Neural crest cell (in vitro differentiated cells): Measurements from ENCODE around the gene SPATS2L. TPM values are rescaled to one million over a fixed set of nuclear protein-coding genes. Genes with fewer than 3 reads are reported as not detected.
A peak's percentile ranks its signal among the peaks of the same experiment; 100 is the strongest.

Experiments
- DNase-seq: peaks from one replicate; pipeline ENCODE4 v3.0.0; 2021; ENCODE audit warnings: low read depth, mixed read lengths, low spot score
- H3K27ac Mint-ChIP-seq: one replicate; pipeline ENCODE4 v1.8.0; 2021; ENCODE audit warnings: mild to moderate bottlenecking, mixed read lengths; ENCODE audit not compliant: unreplicated experiment
- H3K27me3 Mint-ChIP-seq: 2 replicates; pipeline ENCODE4 v1.8.0; 2021; ENCODE audit warnings: low read depth, mild to moderate bottlenecking, mixed read lengths
- H3K36me3 Mint-ChIP-seq: 2 replicates; pipeline ENCODE4 v1.8.0; 2021; ENCODE audit warnings: low read depth, mild to moderate bottlenecking, mixed read lengths
- H3K4me1 Mint-ChIP-seq: 2 replicates; pipeline ENCODE4 v1.8.0; 2021; ENCODE audit warnings: mixed read lengths
- H3K4me3 Mint-ChIP-seq: one replicate; pipeline ENCODE4 v1.8.0; 2021; ENCODE audit warnings: mild to moderate bottlenecking, mixed read lengths
- H3K9me3 Mint-ChIP-seq: 2 replicates; pipeline ENCODE4 v1.8.0; 2021; ENCODE audit warnings: mixed read lengths
- CTCF ChIP-seq: fragments of 200-600 bp; sonication (generic); conservative IDR thresholded peaks from 2 replicates; pipeline ENCODE4 v1.5.0; 2021; ENCODE audit warnings: antibody characterized with exemption, mild to moderate bottlenecking
- total RNA-seq: library from RNA; stranded (reverse); gene quantifications from 2 replicates; pipeline ENCODE4 v1.2.1, GENCODE V29; 2021

SPATS2L gene
- total RNA-seq, 1 donor from 2014 or later: 24.9 TPM

DNA sequence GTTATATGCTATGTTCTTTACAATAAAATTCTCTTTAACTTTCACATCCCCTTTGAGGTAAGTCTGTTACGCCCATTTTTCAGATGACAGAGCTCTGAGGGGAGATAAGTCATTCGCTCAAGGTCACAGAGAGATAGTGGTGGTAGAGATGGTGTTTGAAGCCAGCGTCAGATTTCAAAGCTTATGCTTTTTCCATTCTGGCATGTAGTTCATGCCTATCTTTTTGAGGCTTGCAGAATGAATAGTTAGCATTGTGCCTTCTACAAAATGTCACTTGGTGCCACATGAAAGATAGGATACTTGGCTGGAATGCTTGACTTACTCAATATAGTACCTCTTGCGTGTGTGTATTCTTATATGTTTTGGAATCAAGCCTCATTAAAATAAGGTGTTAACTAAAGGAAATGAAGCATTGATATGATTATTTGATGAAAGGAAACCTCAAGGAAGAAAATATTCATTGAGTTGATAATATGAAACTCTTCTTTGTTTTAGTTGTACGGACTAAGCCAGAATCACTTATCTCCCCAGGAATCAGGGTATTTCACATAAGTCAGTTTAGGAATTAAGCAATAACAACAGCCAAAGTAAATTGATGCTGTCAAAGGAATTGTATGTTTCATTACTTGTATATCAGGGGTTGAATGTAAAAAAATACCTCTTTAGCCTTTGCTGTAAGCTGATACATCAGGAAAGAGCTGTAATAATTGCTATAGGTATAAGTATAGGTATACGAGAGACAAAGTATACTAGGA is 15.5 kb downstream of the SPATS2L start:
- DNase-seq: no peak
- H3K4me1 Mint-ChIP-seq: peaks cover 50% of the 10 kb centered on the region
- H3K27me3 Mint-ChIP-seq: no peaks in the 10 kb centered on the region
- peaks cover 2% of the 10 kb centered on the region for H3K36me3 Mint-ChIP-seq
- no peaks in the 10 kb centered on the region for H3K9me3 Mint-ChIP-seq
- H3K4me3 Mint-ChIP-seq: no peak overlapping the region
- no peak for TF ChIP-seq CTCF
- H3K27ac Mint-ChIP-seq: peak overlapping the region; percentile 20

DNA sequence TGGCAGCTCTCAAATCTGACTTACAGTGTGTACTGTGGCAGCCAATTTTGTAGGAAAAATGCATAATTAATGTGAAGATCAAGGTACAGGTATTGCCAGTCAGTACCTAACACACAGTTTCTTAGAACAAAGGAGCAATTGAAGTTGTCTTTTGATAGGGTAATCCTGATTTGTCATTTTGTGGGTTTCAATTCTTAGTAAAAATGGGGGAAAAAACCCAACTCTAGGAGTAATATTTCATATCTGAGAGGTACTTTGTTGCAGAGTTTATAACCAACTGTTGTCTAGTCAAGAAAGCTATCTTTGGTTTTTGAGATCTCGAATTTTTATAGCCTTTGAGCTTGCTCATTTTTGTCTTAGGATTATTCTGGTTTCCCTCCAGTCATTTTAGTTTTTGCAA is 16.1 kb downstream of the SPATS2L start:
- no peak for DNase-seq
- no peaks in the 10 kb centered on the region for H3K27me3 Mint-ChIP-seq
- H3K9me3 Mint-ChIP-seq: no peaks in the 10 kb centered on the region
- H3K36me3 Mint-ChIP-seq: peaks cover 2% of the 10 kb centered on the region
- no peak overlapping the region for H3K27ac Mint-ChIP-seq
- no peak for TF ChIP-seq CTCF
- no peak overlapping the region for H3K4me3 Mint-ChIP-seq
- peaks cover 43% of the 10 kb centered on the region for H3K4me1 Mint-ChIP-seq

- no peak overlapping the region for H3K4me3 Mint-ChIP-seq
- no peak for TF ChIP-seq CTCF
- H3K4me1 Mint-ChIP-seq: peaks cover 27% of the 10 kb centered on the region
- no peaks in the 10 kb centered on the region for H3K27me3 Mint-ChIP-seq
- no peaks in the 10 kb centered on the region for H3K36me3 Mint-ChIP-seq
- no peak overlapping the region for H3K27ac Mint-ChIP-seq
- no peaks in the 10 kb centered on the region for H3K9me3 Mint-ChIP-seq
- no peak for DNase-seq
Observed at GRCh38 chr2:200324362-200324761, 17.9 kb downstream of the SPATS2L start.

- no peak for DNase-seq
- no peaks in the 10 kb centered on the region for H3K36me3 Mint-ChIP-seq
- H3K4me3 Mint-ChIP-seq: no peak overlapping the region
- H3K27ac Mint-ChIP-seq: peak overlapping the region; percentile 6
- no peaks in the 10 kb centered on the region for H3K9me3 Mint-ChIP-seq
- no peak for TF ChIP-seq CTCF
- H3K27me3 Mint-ChIP-seq: no peaks in the 10 kb centered on the region
- peaks cover 7% of the 10 kb centered on the region for H3K4me1 Mint-ChIP-seq
Observed at GRCh38 chr2:200329384-200329783, 22.9 kb downstream of the SPATS2L start.

- peaks cover 1% of the 10 kb centered on the region for H3K36me3 Mint-ChIP-seq
- no peaks in the 10 kb centered on the region for H3K9me3 Mint-ChIP-seq
- H3K27ac Mint-ChIP-seq: peak overlapping the region; percentile 12
- H3K4me1 Mint-ChIP-seq: peaks cover 5% of the 10 kb centered on the region
- H3K27me3 Mint-ChIP-seq: no peaks in the 10 kb centered on the region
- DNase-seq: no peak
- H3K4me3 Mint-ChIP-seq: no peak overlapping the region
- no peak for TF ChIP-seq CTCF
Observed at GRCh38 chr2:200329798-200330197, 23.3 kb downstream of the SPATS2L start.
